NT2/D1 (cell line): ENCODE data around the gene ZBTB34.

Experiments used
- SUZ12 ChIP-seq: IDR thresholded peaks from 2 replicates; pipeline ENCODE4 v1.6.1; 2011; ENCODE audit not compliant: insufficient read length, insufficient read depth; ENCODE audit errors: extremely low read depth
- YY1 ChIP-seq: IDR thresholded peaks from 2 replicates; pipeline ENCODE4 v1.6.1; 2011; ENCODE audit not compliant: insufficient read length, insufficient read depth
- ZNF274 ChIP-seq: IDR thresholded peaks from 2 replicates; pipeline ENCODE4 v1.6.1; 2011; ENCODE audit warnings: mild to moderate bottlenecking, low read depth, low read length

- no peak for TF ChIP-seq ZNF274
- TF ChIP-seq YY1 = no peak
- no peak for TF ChIP-seq SUZ12
Observed at GRCh38 chr9:126839301-126839700, 21.1 kb upstream of the ZBTB34 start.
